HepG2 (cell line): Measurements from ENCODE around the gene OR6B1. TPM values are rescaled to one million over a fixed set of nuclear protein-coding genes. Genes with fewer than 3 reads are reported as not detected.

ENCODE experiments used
- CCAR2 ChIP-seq: fragments of 200-400 bp; formaldehyde crosslinking; optimal IDR thresholded peaks from 2 replicates; pipeline ENCODE3; 2018; ENCODE audit warnings: low read depth, mild to moderate bottlenecking, low read length, moderate library complexity
- CHD2 ChIP-seq: IDR thresholded peaks from 2 replicates; pipeline ENCODE4 v1.6.1; 2011; ENCODE audit warnings: low read depth, low read length, improper control_type of control experiment
- HOXA7 ChIP-seq: sonication (generic); formaldehyde crosslinking; IDR thresholded peaks from 2 replicates; pipeline ENCODE4 v1.8.1; 2022; ENCODE audit warnings: mild to moderate bottlenecking, missing genetic modification reagents, moderate library complexity
- MAFG ChIP-seq: sonication (generic); formaldehyde crosslinking; IDR thresholded peaks from 2 replicates; pipeline ENCODE4 v1.5.1; 2020; ENCODE audit warnings: mild to moderate bottlenecking, missing genetic modification reagents
- MLX ChIP-seq: IDR thresholded peaks from 2 replicates; pipeline ENCODE4 v1.6.1; 2016
- SNAI1 ChIP-seq: sonication (generic); formaldehyde crosslinking; IDR thresholded peaks from 2 replicates; pipeline ENCODE4 v1.5.0; 2020; ENCODE audit warnings: mild to moderate bottlenecking, missing genetic modification reagents, borderline replicate concordance
- SP4 ChIP-seq: sonication (generic); formaldehyde crosslinking; IDR thresholded peaks from 2 replicates; pipeline ENCODE4 v1.8.1; 2023; ENCODE audit warnings: mild to moderate bottlenecking, missing genetic modification reagents
- ZNF224 ChIP-seq: sonication (generic); formaldehyde crosslinking; IDR thresholded peaks from 2 replicates; pipeline ENCODE4 v1.5.0; 2020; ENCODE audit warnings: mild to moderate bottlenecking, missing genetic modification reagents
- ZNF30 ChIP-seq: sonication (generic); formaldehyde crosslinking; IDR thresholded peaks from 2 replicates; pipeline ENCODE4 v1.5.0; 2020; ENCODE audit warnings: mild to moderate bottlenecking, missing genetic modification reagents
- ZNF407 ChIP-seq: sonication (generic); formaldehyde crosslinking; IDR thresholded peaks from one replicate; pipeline ENCODE4 v1.5.1; 2020; ENCODE audit warnings: mild to moderate bottlenecking, missing genetic modification reagents; ENCODE audit errors: not compliant biosample characterization
- polyA plus RNA-seq, 8 experiments: library from polyadenylated mRNA; depleted of rRNA in 3 of 8; stranded (reverse) in 7 of 8; unstranded in 1 of 8; fragments of >200 nt; fragmentation: Illumina TruSeq in 4 of 8; extraction: Trizol in 4 of 8; gene quantifications; 2 replicates each; pipeline versions ENCODE4 v1.2.1 to v1.2.3, GENCODE V29; 2011 to 2016; ENCODE audit warnings: low read depth in 4 of 8, missing spikeins in 1 of 8, mixed read lengths in 1 of 8; ENCODE audit not compliant: insufficient read depth in 1 of 8
- total RNA-seq, 5 experiments: library from RNA; depleted of rRNA; stranded (reverse); fragments of >200 nt; fragmentation: Illumina TruSeq; extraction: Trizol; gene quantifications; 2 replicates each; pipeline ENCODE4 v1.2.3, GENCODE V29; 2016; ENCODE audit warnings: low read depth in 1 of 5

Gene OR6B1
- total and polyA plus RNA-seq, 2 of the 13 experiments (the other 11 are each of a cell fraction or from before 2014, with no cell fraction given): 0.18 TPM; not detected in 1

GRCh38 chr7:144000020-144000419, at the start of gene OR6B1 (continued):
- no peak for TF ChIP-seq ZNF224 (CRISPR knock-in tag)
- no peak for TF ChIP-seq CCAR2
- no peak for TF ChIP-seq HOXA7 (CRISPR knock-in tag)
- TF ChIP-seq CHD2: no peak
- TF ChIP-seq ZNF407 (CRISPR knock-in tag): no peak
- TF ChIP-seq SP4: no peak
- no peak for TF ChIP-seq ZNF30 (CRISPR knock-in tag)
- TF ChIP-seq SNAI1 (CRISPR knock-in tag): no peak
- no peak for TF ChIP-seq MAFG (CRISPR knock-in tag)
- TF ChIP-seq MLX (CRISPR knock-in tag): no peak
